ENCODE results near the gene NT5DC2.

The NT5DC2 gene

DNA sequence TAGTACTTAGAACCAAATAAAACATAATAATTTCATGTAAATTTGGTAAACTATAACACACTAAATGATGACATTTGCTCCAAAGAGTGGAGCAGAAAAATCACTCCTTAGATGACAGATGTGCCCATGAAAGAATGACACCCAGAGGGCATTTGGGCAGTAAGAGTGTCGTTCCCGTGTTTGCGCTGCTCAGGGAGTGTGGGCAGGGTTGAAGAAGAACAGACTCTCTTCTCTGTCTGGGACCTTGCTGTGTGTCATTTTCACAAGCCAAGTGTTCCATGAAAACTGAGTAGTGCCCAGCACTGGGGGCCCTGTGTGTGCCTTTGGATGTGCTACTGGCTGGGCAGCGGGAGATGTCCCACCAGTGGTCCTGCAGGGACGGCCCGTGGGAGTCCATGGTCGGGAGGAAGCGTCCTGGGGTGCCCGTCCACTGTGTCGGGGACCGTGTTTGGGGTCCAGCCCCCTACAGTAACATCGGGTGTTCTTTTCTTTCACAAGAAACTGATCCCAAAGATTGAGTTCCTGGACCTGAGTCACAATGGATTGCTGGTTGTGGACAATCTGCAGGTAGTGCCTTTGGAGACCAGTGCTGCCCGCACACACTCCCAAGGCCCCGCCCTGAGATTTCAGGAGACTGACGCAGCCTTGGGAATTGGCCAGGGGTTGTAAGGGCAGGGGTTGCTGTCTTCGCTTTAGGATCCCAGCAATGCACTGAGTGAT, 56.4 kb downstream of the NT5DC2 start:
- DNase-seq (ENCODE audit: low spot score): no peak
- TF ChIP-seq, protein P1, sequence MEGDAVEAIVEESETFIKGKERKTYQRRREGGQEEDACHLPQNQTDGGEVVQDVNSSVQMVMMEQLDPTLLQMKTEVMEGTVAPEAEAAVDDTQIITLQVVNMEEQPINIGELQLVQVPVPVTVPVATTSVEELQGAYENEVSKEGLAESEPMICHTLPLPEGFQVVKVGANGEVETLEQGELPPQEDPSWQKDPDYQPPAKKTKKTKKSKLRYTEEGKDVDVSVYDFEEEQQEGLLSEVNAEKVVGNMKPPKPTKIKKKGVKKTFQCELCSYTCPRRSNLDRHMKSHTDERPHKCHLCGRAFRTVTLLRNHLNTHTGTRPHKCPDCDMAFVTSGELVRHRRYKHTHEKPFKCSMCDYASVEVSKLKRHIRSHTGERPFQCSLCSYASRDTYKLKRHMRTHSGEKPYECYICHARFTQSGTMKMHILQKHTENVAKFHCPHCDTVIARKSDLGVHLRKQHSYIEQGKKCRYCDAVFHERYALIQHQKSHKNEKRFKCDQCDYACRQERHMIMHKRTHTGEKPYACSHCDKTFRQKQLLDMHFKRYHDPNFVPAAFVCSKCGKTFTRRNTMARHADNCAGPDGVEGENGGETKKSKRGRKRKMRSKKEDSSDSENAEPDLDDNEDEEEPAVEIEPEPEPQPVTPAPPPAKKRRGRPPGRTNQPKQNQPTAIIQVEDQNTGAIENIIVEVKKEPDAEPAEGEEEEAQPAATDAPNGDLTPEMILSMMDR (IDR thresholded peaks at IDR 0.05; ENCODE audit: extremely low read depth, missing control alignments): no peak

Measured in GM20000 (cell line).